SK-N-SH treated with all-trans-retinoic acid at 6 μM for 48 hours (cell line): ENCODE results near the gene MYOM3.

ENCODE experiments used
- SNAI2 ChIP-seq: fragments of 250-450 bp; sonication (Bioruptor Pico); IDR thresholded peaks from 2 replicates; pipeline ENCODE4 v1.5.0; 2020; ENCODE audit warnings: mild to moderate bottlenecking, moderate library complexity
- TF ChIP-seq, protein P1 (sequence below): fragments of 250-450 bp; sonication (Bioruptor Pico); IDR thresholded peaks from 2 replicates; pipeline ENCODE4 v1.5.0; 2020; ENCODE audit warnings: mild to moderate bottlenecking, moderate library complexity
- TF ChIP-seq, protein P2 (sequence below): fragments of 250-450 bp; sonication (Bioruptor Pico); IDR thresholded peaks from 2 replicates; pipeline ENCODE4 v1.8.0; 2020; ENCODE audit warnings: mild to moderate bottlenecking, moderate library complexity, borderline replicate concordance

DNA sequence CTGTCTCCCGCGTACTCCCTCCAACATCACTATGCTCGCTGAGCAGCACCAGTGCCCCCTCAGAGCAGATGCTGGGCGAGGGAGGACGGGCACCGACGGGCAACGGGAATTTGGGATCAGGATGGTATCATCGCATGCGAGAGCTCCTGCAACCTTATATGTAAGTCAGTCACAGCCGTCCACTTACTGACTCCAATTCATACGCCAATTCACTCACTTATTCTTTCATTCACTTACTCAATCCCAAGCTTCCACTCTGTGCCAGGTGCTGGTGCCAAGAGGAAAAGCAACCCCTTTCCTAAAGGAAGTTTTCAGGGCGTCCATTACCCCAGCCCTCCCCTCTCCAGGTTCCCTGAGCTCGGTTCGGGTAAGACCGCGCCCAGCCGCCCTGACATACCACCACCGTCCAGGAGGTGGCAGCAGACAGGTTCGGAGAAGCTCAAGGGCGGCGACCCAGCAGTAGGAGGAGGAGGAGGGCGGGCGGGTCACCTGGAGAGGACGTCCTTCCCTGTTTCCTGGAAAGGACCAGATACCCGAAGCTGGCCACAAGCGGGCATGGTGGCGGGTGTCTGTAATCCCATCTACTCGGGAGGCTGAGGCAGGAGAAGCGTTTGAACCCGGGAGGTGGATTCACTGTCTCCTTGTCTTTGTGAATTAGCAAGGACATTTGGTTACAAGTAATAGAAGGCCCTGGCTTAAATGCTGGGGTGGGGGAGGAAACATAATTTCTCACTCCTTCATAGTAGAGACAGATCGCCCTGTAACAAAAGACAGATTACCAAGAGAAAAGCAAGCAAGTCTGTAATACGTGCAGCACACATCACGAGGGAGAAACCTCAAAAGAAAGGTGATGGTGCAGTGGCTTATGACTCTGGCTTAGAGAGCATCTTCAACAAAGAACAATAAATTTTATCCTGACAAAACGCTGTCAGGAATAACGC is 38.6 kb upstream of the MYOM3 start:
- no peak for TF ChIP-seq SNAI2 (CRISPR knock-in tag)
- TF ChIP-seq, protein P1, sequence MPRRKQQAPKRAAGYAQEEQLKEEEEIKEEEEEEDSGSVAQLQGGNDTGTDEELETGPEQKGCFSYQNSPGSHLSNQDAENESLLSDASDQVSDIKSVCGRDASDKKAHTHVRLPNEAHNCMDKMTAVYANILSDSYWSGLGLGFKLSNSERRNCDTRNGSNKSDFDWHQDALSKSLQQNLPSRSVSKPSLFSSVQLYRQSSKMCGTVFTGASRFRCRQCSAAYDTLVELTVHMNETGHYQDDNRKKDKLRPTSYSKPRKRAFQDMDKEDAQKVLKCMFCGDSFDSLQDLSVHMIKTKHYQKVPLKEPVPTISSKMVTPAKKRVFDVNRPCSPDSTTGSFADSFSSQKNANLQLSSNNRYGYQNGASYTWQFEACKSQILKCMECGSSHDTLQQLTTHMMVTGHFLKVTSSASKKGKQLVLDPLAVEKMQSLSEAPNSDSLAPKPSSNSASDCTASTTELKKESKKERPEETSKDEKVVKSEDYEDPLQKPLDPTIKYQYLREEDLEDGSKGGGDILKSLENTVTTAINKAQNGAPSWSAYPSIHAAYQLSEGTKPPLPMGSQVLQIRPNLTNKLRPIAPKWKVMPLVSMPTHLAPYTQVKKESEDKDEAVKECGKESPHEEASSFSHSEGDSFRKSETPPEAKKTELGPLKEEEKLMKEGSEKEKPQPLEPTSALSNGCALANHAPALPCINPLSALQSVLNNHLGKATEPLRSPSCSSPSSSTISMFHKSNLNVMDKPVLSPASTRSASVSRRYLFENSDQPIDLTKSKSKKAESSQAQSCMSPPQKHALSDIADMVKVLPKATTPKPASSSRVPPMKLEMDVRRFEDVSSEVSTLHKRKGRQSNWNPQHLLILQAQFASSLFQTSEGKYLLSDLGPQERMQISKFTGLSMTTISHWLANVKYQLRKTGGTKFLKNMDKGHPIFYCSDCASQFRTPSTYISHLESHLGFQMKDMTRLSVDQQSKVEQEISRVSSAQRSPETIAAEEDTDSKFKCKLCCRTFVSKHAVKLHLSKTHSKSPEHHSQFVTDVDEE (CRISPR knock-in tag) = no peak
- TF ChIP-seq, protein P2, sequence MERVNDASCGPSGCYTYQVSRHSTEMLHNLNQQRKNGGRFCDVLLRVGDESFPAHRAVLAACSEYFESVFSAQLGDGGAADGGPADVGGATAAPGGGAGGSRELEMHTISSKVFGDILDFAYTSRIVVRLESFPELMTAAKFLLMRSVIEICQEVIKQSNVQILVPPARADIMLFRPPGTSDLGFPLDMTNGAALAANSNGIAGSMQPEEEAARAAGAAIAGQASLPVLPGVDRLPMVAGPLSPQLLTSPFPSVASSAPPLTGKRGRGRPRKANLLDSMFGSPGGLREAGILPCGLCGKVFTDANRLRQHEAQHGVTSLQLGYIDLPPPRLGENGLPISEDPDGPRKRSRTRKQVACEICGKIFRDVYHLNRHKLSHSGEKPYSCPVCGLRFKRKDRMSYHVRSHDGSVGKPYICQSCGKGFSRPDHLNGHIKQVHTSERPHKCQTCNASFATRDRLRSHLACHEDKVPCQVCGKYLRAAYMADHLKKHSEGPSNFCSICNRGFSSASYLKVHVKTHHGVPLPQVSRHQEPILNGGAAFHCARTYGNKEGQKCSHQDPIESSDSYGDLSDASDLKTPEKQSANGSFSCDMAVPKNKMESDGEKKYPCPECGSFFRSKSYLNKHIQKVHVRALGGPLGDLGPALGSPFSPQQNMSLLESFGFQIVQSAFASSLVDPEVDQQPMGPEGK (CRISPR knock-in tag) = no peak
